ACC112 (cell line): ENCODE data around the gene RAP2C.

Experiments
- H2AFZ ChIP-seq: fragments of 200-600 bp; sonication (generic); one replicate; pipeline ENCODE4 v1.6.0; 2017; ENCODE audit warnings: antibody characterized with exemption, low read length; ENCODE audit not compliant: unreplicated experiment
- H3K27ac ChIP-seq: fragments of 200-600 bp; sonication (generic); 2 replicates; pipeline ENCODE4 v1.5.1; 2014; ENCODE audit warnings: low read depth, mild to moderate bottlenecking, antibody characterized with exemption, low read length, moderate library complexity
- H3K27me3 ChIP-seq: fragments of 200-600 bp; sonication (generic); 2 replicates; pipeline ENCODE4 v1.6.1; 2014; ENCODE audit warnings: mild to moderate bottlenecking, antibody characterized with exemption, low read length, moderate library complexity, mixed read lengths; ENCODE audit not compliant: insufficient read depth
- H3K36me3 ChIP-seq: fragments of 200-600 bp; sonication (generic); 2 replicates; pipeline ENCODE4 v1.6.1; 2016; ENCODE audit warnings: mild to moderate bottlenecking, antibody characterized with exemption, low read length, moderate library complexity, mixed read lengths; ENCODE audit not compliant: insufficient read depth
- H3K4me1 ChIP-seq: fragments of 200-600 bp; sonication (generic); one replicate; pipeline ENCODE4 v1.6.1; 2016; ENCODE audit warnings: low read length, mixed read lengths; ENCODE audit not compliant: insufficient read depth, unreplicated experiment, control insufficient read depth
- H3K4me3 ChIP-seq: fragments of 200-600 bp; sonication (generic); 2 replicates; pipeline ENCODE4 v1.5.1; 2014; ENCODE audit warnings: mild to moderate bottlenecking, low read depth, low read length
- H3K79me2 ChIP-seq: fragments of 200-600 bp; sonication (generic); one replicate; pipeline ENCODE4 v1.6.0; 2016; ENCODE audit warnings: low read length; ENCODE audit not compliant: control insufficient read depth, unreplicated experiment, insufficient read depth

RAP2C gene

DNA sequence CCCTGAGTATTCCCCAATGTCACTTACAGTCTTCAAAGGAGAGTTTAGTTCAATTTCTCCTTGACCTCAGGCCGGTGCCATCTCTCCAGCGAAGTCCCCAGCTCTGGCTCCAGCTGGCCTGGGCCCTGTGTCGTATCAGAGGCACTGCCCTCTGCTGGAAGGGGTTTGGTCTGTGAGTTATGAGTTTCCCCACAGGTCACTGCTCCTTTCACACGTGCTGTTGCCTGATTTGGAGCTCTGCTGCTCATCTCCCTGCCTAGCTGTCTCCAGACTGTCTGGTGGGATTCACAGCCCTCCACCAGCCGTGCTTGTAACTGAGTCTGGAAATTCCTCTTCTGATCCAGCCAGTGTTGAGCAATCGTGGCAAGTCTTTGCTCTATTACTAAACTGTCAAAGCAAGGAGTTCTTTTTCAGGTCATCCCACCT, at the start of gene RAP2C:
RAP2C (minus strand) TSS at position 105 of the 426 bp plus-strand sequence. CDS start 2,179 bp downstream, outside the sequence.
- Histone ChIP-seq H3K27ac (peak within 1 kb of the TSS; percentile 70), H3K4me3 (peak within 1 kb of the TSS; percentile 92), H3K36me3 (no peaks in the 10 kb centered on the region), H3K27me3 (no peaks in the 10 kb centered on the region), H3K79me2 (peaks cover 21% of the 10 kb centered on the region), H3K4me1 (peaks cover 1% of the 10 kb centered on the region), H2AFZ (peak within 1 kb of the TSS; percentile 85)

DNA sequence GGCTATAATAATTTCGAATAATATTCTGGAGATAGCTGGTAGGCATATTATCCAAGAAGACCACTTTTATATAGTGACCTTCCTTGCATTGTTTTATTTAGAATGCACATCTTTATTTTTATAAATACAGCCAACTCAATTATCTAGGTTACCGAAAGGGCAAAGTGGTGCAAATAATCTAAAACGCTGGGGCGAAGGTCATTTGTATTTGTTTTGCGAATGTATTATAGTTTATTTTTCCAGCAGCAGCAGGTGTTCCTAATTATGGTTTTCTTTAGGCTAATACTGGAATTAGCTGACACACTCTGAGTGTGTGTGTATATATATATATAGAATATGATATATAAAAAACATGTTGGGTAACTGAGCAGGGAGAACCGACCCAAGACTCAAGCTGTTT, 48.1 kb upstream of the RAP2C start:
- H3K4me1 ChIP-seq: peaks cover 11% of the 10 kb centered on the region
- H3K4me3 ChIP-seq: no peak overlapping the region
- H3K36me3 ChIP-seq: no peaks in the 10 kb centered on the region
- H3K27me3 ChIP-seq: no peaks in the 10 kb centered on the region
- no peak overlapping the region for H2AFZ ChIP-seq
- no peaks in the 10 kb centered on the region for H3K79me2 ChIP-seq
- no peak overlapping the region for H3K27ac ChIP-seq

DNA sequence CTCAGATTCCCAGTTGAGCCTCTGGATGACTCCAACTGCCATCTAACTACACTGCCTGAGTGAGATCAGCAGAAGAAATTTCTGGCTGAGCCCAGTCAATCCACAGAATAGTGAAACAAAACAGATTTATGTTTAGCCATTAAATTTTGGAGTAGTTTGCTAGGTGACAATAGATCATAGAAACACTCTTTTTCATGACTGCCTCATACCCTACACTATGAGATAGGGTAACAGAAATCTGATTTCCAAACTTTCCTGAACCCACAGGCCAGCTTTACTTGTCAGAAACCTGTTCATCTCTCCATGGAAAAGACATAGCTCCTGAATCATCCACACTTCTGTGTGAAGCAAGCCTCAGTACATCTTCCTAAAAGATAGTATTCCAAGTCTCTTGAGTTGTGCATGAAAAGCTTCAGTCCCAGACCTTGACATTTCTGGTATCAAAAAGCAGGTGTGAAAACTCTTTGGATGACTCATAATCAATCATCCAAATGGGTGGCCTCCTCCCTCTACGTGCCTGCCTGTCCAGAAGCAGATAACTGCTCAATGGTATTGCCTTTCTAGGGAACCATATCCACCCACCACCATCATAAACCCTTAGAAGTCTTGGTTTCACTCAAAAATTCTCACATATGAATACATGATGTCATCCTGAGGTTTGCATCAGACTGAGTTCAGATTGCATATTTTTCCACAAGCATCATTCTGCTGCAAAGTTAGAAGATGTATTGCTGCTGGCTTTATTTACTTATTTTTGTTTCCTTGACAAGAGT, 47.5 kb upstream of the RAP2C start:
- Histone ChIP-seq H3K4me1 (peaks cover 11% of the 10 kb centered on the region), H3K4me3 (no peak overlapping the region), H3K36me3 (no peaks in the 10 kb centered on the region), H3K27ac (no peak overlapping the region), H3K27me3 (no peaks in the 10 kb centered on the region), H3K79me2 (no peaks in the 10 kb centered on the region), H2AFZ (no peak overlapping the region)

DNA sequence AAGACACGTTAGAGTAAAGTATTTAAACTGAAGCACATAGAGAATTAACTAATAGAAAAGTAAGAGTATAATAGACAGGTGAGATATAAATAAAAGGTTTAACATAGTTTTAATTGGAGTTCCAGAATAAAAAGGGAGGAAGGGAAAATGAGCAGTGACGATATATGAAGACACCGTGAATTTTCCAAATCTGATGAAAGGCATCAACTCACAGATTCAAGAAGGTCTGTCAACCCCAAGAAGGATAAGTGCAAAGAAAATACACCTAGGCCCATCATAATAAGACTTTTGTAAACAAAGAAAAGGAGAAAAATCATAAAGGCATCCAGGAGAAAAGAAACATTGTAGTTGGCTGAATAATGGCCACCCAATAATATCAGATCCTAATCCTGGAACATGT, 43.9 kb upstream of the RAP2C start:
- H3K4me1 ChIP-seq: no peaks in the 10 kb centered on the region
- no peak overlapping the region for H3K4me3 ChIP-seq
- no peaks in the 10 kb centered on the region for H3K36me3 ChIP-seq
- H3K27ac ChIP-seq: no peak overlapping the region
- no peak overlapping the region for H2AFZ ChIP-seq
- no peaks in the 10 kb centered on the region for H3K27me3 ChIP-seq
- H3K79me2 ChIP-seq: no peaks in the 10 kb centered on the region

GRCh38 chrX:132258509-132258908, 39.3 kb upstream of the RAP2C start:
- H3K27ac ChIP-seq: no peak overlapping the region
- no peaks in the 10 kb centered on the region for H3K79me2 ChIP-seq
- no peak overlapping the region for H2AFZ ChIP-seq
- H3K36me3 ChIP-seq: no peaks in the 10 kb centered on the region
- no peaks in the 10 kb centered on the region for H3K27me3 ChIP-seq
- no peak overlapping the region for H3K4me3 ChIP-seq
- no peaks in the 10 kb centered on the region for H3K4me1 ChIP-seq

DNA sequence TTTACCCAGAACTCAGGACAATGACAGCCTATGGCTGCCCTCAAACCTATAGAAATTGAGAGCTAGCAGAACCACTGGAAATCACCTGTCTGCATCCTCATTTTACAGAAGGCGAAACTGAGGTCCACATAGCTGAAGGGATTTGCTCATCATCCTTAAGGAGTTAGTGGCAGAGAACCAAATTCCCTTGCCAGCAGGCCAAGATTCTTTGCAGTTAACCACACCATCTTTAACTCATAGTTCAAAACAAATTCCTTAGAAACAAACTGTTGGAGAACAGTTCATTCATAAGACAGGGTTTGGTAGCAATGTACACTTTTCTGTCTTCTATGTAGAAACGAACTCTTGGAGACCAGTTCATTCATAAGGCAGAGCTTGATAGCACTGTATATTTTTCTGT, 37.9 kb upstream of the RAP2C start:
- no peaks in the 10 kb centered on the region for H3K27me3 ChIP-seq
- no peak overlapping the region for H2AFZ ChIP-seq
- no peaks in the 10 kb centered on the region for H3K79me2 ChIP-seq
- H3K27ac ChIP-seq: no peak overlapping the region
- H3K36me3 ChIP-seq: no peaks in the 10 kb centered on the region
- no peaks in the 10 kb centered on the region for H3K4me1 ChIP-seq
- no peak overlapping the region for H3K4me3 ChIP-seq

DNA sequence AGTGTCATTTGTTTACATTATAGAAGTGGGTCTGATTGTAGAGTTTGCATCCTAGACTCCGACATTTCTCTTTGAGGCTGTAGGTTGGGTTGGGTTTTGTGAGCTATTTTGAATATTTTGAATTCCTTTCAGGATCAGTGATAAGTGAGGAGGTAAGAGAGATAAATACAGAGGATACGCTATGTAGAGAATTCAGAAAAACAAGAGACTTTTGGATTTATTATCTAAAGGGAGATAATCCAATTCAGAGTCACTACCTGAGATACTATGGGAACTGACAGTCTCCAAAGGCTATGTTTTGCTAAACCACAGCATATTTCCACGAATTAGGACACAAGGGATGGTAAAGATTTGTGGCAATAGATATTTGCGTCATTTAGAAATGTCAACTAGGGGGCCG, 16.9 kb upstream of the RAP2C start:
- Histone ChIP-seq H3K4me3 (no peak overlapping the region), H3K79me2 (no peaks in the 10 kb centered on the region), H3K4me1 (no peaks in the 10 kb centered on the region), H2AFZ (no peak overlapping the region), H3K27ac (no peak overlapping the region), H3K27me3 (no peaks in the 10 kb centered on the region), H3K36me3 (no peaks in the 10 kb centered on the region)

GRCh38 chrX:132235488-132235887, 16.2 kb upstream of the RAP2C start:
- no peak overlapping the region for H3K27ac ChIP-seq
- H3K36me3 ChIP-seq: no peaks in the 10 kb centered on the region
- no peaks in the 10 kb centered on the region for H3K27me3 ChIP-seq
- no peaks in the 10 kb centered on the region for H3K4me1 ChIP-seq
- H2AFZ ChIP-seq: no peak overlapping the region
- H3K79me2 ChIP-seq: no peaks in the 10 kb centered on the region
- no peak overlapping the region for H3K4me3 ChIP-seq

DNA sequence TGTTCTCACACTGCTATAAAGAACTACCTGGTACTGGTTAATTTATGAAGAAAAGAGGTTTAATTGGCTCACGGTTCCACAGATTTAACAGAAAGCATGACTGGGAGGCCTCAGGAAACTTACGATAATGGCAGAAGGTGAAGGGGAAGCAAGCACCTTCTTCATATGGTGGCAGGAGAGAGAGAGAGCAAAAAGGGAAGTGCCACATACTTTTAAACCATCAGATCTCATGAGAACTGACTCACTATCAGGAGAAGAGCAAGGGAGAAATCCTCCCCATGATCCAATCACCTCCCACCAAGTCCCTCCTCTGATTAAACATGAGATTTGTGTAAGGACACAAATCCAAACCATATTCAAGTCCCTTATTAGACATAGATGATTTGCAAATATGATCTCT, 12.3 kb upstream of the RAP2C start:
- no peaks in the 10 kb centered on the region for H3K27me3 ChIP-seq
- no peaks in the 10 kb centered on the region for H3K36me3 ChIP-seq
- no peaks in the 10 kb centered on the region for H3K4me1 ChIP-seq
- no peak overlapping the region for H2AFZ ChIP-seq
- no peak overlapping the region for H3K27ac ChIP-seq
- no peak overlapping the region for H3K4me3 ChIP-seq
- H3K79me2 ChIP-seq: no peaks in the 10 kb centered on the region

DNA sequence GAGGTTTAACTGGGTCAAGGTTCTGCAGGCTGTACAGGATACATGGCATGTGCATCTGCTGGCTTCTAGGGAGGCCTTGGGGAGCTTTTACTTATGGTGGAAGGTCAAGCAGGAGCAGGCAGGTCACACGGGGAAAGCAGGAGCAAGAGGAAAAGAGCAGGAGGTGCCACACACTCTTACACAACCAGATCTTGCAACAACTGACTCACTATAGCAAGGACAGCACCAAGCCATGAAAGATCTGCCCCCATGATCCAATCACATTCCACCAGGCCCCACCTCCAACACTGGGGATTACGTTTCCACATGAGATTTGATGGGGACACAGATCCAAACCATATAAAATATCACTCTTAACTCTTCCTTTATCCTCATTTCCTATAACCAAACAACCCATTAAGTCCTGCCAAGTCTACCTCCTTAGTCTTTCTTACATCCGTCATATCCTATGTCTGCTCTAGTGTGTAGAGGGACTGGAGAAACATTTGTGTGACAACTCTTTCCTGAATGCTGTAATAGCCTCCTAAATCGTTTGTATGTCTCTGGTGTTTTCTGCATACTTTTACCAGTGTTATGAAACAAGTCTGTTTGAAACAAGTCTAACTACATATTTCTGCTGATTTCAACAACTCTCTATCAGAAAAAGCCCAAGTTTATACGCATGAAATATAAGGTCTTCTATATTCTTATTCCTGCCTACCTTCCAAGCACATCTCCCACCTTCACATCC, 8.3 kb upstream of the RAP2C start:
- Histone ChIP-seq H3K79me2 (no peaks in the 10 kb centered on the region), H2AFZ (no peak overlapping the region), H3K4me3 (no peak overlapping the region), H3K27me3 (no peaks in the 10 kb centered on the region), H3K36me3 (no peaks in the 10 kb centered on the region), H3K4me1 (no peaks in the 10 kb centered on the region), H3K27ac (no peak overlapping the region)

DNA sequence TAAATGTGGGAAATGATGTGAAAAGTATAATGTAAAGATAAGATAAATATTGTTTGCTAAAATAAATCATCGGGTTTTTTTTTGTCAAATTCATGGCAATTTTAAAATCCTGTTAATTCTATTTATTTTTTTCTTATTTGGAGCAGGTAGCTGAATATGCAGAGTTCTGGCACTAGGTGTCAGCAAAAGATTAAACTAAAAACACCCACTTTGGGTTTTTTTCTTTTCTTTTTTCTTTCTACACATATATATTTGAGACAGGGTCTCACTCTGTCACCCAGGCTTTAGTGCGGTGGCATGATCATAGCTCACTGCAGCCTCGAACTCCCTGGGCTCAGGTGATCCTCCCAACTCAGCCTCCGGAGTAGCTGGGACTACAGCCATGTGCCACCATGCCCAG, 6.9 kb upstream of the RAP2C start:
- Histone ChIP-seq H3K4me1 (no peaks in the 10 kb centered on the region), H3K79me2 (no peaks in the 10 kb centered on the region), H3K27me3 (no peaks in the 10 kb centered on the region), H3K36me3 (no peaks in the 10 kb centered on the region), H3K27ac (no peak overlapping the region), H3K4me3 (no peak overlapping the region), H2AFZ (no peak overlapping the region)
